EH (cell line): Measurements from ENCODE around the gene PLEKHG4B.

ENCODE experiments used
- DNase-seq: peaks from one replicate; pipeline ENCODE4 v3.0.0-alpha.2; 2015; ENCODE audit warnings: low read depth

The PLEKHG4B gene

GRCh38 chr5:190366-191035 is 98.5 kb downstream of the PLEKHG4B start:
- no peak for DNase-seq

- no peak for DNase-seq
These were observed 99.3 kb downstream of the PLEKHG4B start, which contains the start of gene LRRC14B for GRCh38 chr5:191036-191948. TSS of gene LRRC14B (plus strand) at chr5:191495. CDS start at chr5:191539, 44 bp downstream.

- no peak for DNase-seq
These were observed 100.2 kb downstream of the PLEKHG4B start for GRCh38 chr5:191949-192690.

GRCh38 chr5:192691-192969 is 100.7 kb downstream of the PLEKHG4B start:
- no peak for DNase-seq

GRCh38 chr5:192970-193831 is 101.2 kb downstream of the PLEKHG4B start:
- DNase-seq: no peak

GRCh38 chr5:194102-194501 is 102.1 kb downstream of the PLEKHG4B start:
- DNase-seq: no peak

- no peak for DNase-seq
These were observed 102.7 kb downstream of the PLEKHG4B start for GRCh38 chr5:194603-195209.

GRCh38 chr5:195401-196160 is 103.6 kb downstream of the PLEKHG4B start:
- DNase-seq: no peak

GRCh38 chr5:196350-196749 is 104.4 kb downstream of the PLEKHG4B start:
- no peak for DNase-seq

GRCh38 chr5:197031-197430 is 105.1 kb downstream of the PLEKHG4B start:
- DNase-seq: peak; percentile 47

GRCh38 chr5:197892-198489 is 106.0 kb downstream of the PLEKHG4B start:
- DNase-seq: no peak

- DNase-seq: no peak
These were observed 106.7 kb downstream of the PLEKHG4B start for GRCh38 chr5:198516-199196.

GRCh38 chr5:199197-199949 is 107.4 kb downstream of the PLEKHG4B start:
- no peak for DNase-seq

GRCh38 chr5:199950-200645 is 108.1 kb downstream of the PLEKHG4B start:
- no peak for DNase-seq

GRCh38 chr5:200985-201384 is 109.0 kb downstream of the PLEKHG4B start:
- no peak for DNase-seq

- DNase-seq: no peak
These were observed 109.7 kb downstream of the PLEKHG4B start for GRCh38 chr5:201672-202071.

- no peak for DNase-seq
These were observed 111.4 kb downstream of the PLEKHG4B start for GRCh38 chr5:203246-203930.

- no peak for DNase-seq
These were observed 112.0 kb downstream of the PLEKHG4B start for GRCh38 chr5:204001-204400.
